IMR-90 (cell line): ENCODE results near the gene SP140. TPM values are rescaled to one million over a fixed set of nuclear protein-coding genes. Genes with fewer than 3 reads are reported as not detected.

ENCODE experiments used
- ATAC-seq: fragments of 200-7000 bp; cut with Tn5 transposase; 2 replicates; pipeline ENCODE4 v1.9.1; 2020; ENCODE audit warnings: low read depth, mild to moderate bottlenecking, moderate library complexity
- BruUV-seq: library from RNA; stranded (reverse); fragments of 400-500 nt; replicated peaks from 2 replicates; lab custom pipeline; 2021; lab: Mats Ljungman, UMichigan
- CTCF ChIA-PET: fragments of 300-600 bp; formaldehyde crosslinking; extraction: SDS; loops from one replicate; lab custom pipeline; 2021; ENCODE audit warnings: antibody characterized with exemption; lab: Yijun Ruan, JAX
- POLR2A ChIA-PET: fragments of 300-600 bp; sonication (Branson Sonifier 250); formaldehyde crosslinking; loops from one replicate; lab custom pipeline; 2022; ENCODE audit warnings: antibody characterized with exemption; ENCODE audit not compliant: unreplicated experiment; lab: Charles Lee
- DNase-seq: peaks from one replicate; pipeline ENCODE4 v3.0.0; 2013
- H2AFZ ChIP-seq: replicated peaks from 2 replicates; pipeline ENCODE3; 2013; ENCODE audit warnings: low read length, mild to moderate bottlenecking; ENCODE audit not compliant: poor library complexity
- H2AK5ac ChIP-seq: 2 replicates; pipeline ENCODE4 v1.6.1; 2013; ENCODE audit warnings: low read depth, low read length, inconsistent platforms
- H2AK9ac ChIP-seq: replicated peaks from 2 replicates; pipeline ENCODE3; 2013; ENCODE audit warnings: mild to moderate bottlenecking, low read depth, low read length, moderate library complexity; ENCODE audit not compliant: poor library complexity
- H2BK120ac ChIP-seq: 2 replicates; pipeline ENCODE4 v1.6.1; 2013; ENCODE audit warnings: low read depth, low read length, inconsistent platforms
- H2BK15ac ChIP-seq: 3 replicates; pipeline ENCODE4 v1.6.1; 2013; ENCODE audit warnings: low read depth, low read length, inconsistent platforms
- H2BK20ac ChIP-seq: 2 replicates; pipeline ENCODE4 v1.6.1; 2013; ENCODE audit warnings: low read depth, mild to moderate bottlenecking, inconsistent platforms, low read length, moderate library complexity
- H2BK5ac ChIP-seq: 2 replicates; pipeline ENCODE4 v1.6.1; 2013; ENCODE audit warnings: mild to moderate bottlenecking, low read depth, low read length, inconsistent platforms; ENCODE audit not compliant: poor library complexity, severe bottlenecking
- H3K14ac ChIP-seq: replicated peaks from 2 replicates; pipeline ENCODE4 v1.6.1; 2013; ENCODE audit warnings: low read depth, low read length, inconsistent platforms
- H3K18ac ChIP-seq: 2 replicates; pipeline ENCODE4 v1.6.1; 2013; ENCODE audit warnings: low read depth, low read length, control low read depth
- H3K23ac ChIP-seq: 2 replicates; pipeline ENCODE4 v1.6.1; 2013; ENCODE audit warnings: low read depth, low read length, inconsistent platforms
- H3K27ac ChIP-seq: 2 replicates; pipeline ENCODE4 v1.5.1; 2013; ENCODE audit warnings: mild to moderate bottlenecking, control low read depth, low read length; ENCODE audit not compliant: insufficient read depth
- H3K27me3 ChIP-seq: 2 replicates; pipeline ENCODE4 v1.6.1; 2013; ENCODE audit warnings: low read length; ENCODE audit not compliant: control insufficient read depth, insufficient read depth
- H3K36me3 ChIP-seq: 2 replicates; pipeline ENCODE4 v1.6.1; 2013; ENCODE audit warnings: low read length, mixed read lengths; ENCODE audit not compliant: control insufficient read depth, insufficient read depth
- H3K4ac ChIP-seq: 2 replicates; pipeline ENCODE4 v1.6.1; 2013; ENCODE audit warnings: low read depth, low read length, inconsistent platforms
- H3K4me1 ChIP-seq: 2 replicates; pipeline ENCODE4 v1.6.1; 2013; ENCODE audit warnings: low read length, mixed read lengths; ENCODE audit not compliant: control insufficient read depth, insufficient read depth
- H3K4me2 ChIP-seq: 2 replicates; pipeline ENCODE4 v1.6.1; 2013; ENCODE audit warnings: low read depth, mild to moderate bottlenecking, control low read depth, low read length, moderate library complexity
- H3K4me3 ChIP-seq: 2 replicates; pipeline ENCODE4 v1.5.1; 2013; ENCODE audit warnings: low read depth, mild to moderate bottlenecking, control low read depth, low read length, moderate library complexity; ENCODE audit not compliant: insufficient read depth
- H3K56ac ChIP-seq: 2 replicates; pipeline ENCODE4 v1.6.1; 2013; ENCODE audit warnings: low read length, inconsistent platforms; ENCODE audit not compliant: insufficient read depth; ENCODE audit errors: extremely low read depth
- H3K79me1 ChIP-seq, 2 experiments: 2 replicates each; pipeline ENCODE4 v1.6.1; 2013; ENCODE audit warnings: low read length in 2 of 2, inconsistent platforms in 1 of 2, low read depth in 1 of 2
- H3K9ac ChIP-seq: 2 replicates; pipeline ENCODE4 v1.6.1; 2013; ENCODE audit warnings: low read depth, low read length, control low read depth
- H3K9me1 ChIP-seq: 2 replicates; pipeline ENCODE4 v1.6.1; 2013; ENCODE audit warnings: low read length, inconsistent platforms; ENCODE audit not compliant: insufficient read depth
- H3K9me3 ChIP-seq: 2 replicates; pipeline ENCODE4 v1.6.1; 2013; ENCODE audit warnings: low read length; ENCODE audit not compliant: control insufficient read depth, insufficient read depth
- H4K20me1 ChIP-seq: 2 replicates; pipeline ENCODE4 v1.6.1; 2013; ENCODE audit warnings: low read length, inconsistent platforms; ENCODE audit not compliant: insufficient read depth
- H4K5ac ChIP-seq: 2 replicates; pipeline ENCODE4 v1.6.1; 2013; ENCODE audit warnings: mild to moderate bottlenecking, low read depth, low read length, control low read depth
- H4K8ac ChIP-seq, 2 experiments: 2 replicates each; pipeline ENCODE4 v1.6.1; 2013; ENCODE audit warnings: low read depth in 2 of 2, low read length in 2 of 2, control low read depth in 1 of 2, inconsistent platforms in 1 of 2
- H4K91ac ChIP-seq: 2 replicates; pipeline ENCODE4 v1.6.1; 2013; ENCODE audit warnings: low read depth, low read length, inconsistent platforms; ENCODE audit not compliant: insufficient read depth
- BHLHE40 ChIP-seq: fragments of 150-350 bp; IDR thresholded peaks from 2 replicates; pipeline ENCODE4 v1.6.1; 2016; ENCODE audit warnings: mild to moderate bottlenecking, low read depth, low read length
- CEBPB ChIP-seq: IDR thresholded peaks from 2 replicates; pipeline ENCODE4 v1.6.1; 2012; ENCODE audit warnings: low read depth, low read length, improper control_type of control experiment
- CHD1 ChIP-seq: IDR thresholded peaks from 2 replicates; pipeline ENCODE4 v1.6.1; 2012; ENCODE audit warnings: low read depth, low read length, improper control_type of control experiment
- FOS ChIP-seq: fragments of 150-350 bp; IDR thresholded peaks from 2 replicates; pipeline ENCODE4 v1.6.1; 2016; ENCODE audit warnings: low read depth, low read length
- MAFK ChIP-seq: IDR thresholded peaks from 2 replicates; pipeline ENCODE4 v1.6.1; 2012; ENCODE audit warnings: low read depth, low read length, improper control_type of control experiment
- MAZ ChIP-seq: IDR thresholded peaks from 2 replicates; pipeline ENCODE4 v1.6.1; 2012; ENCODE audit warnings: low read depth, mild to moderate bottlenecking, low read length, improper control_type of control experiment, moderate library complexity, borderline replicate concordance
- MXI1 ChIP-seq: IDR thresholded peaks from 2 replicates; pipeline ENCODE4 v1.6.1; 2012; ENCODE audit warnings: low read depth, mild to moderate bottlenecking, low read length, moderate library complexity, borderline replicate concordance
- NFE2L2 ChIP-seq: fragments of 150-350 bp; IDR thresholded peaks from 2 replicates; pipeline ENCODE4 v1.6.1; 2016; ENCODE audit warnings: low read depth, mild to moderate bottlenecking, low read length
- POLR2A ChIP-seq: IDR thresholded peaks from 2 replicates; pipeline ENCODE4 v1.6.1; 2012; ENCODE audit warnings: mild to moderate bottlenecking, low read depth, low read length
- RAD21 ChIP-seq: IDR thresholded peaks from 2 replicates; pipeline ENCODE4 v1.6.1; 2012; ENCODE audit warnings: low read length, improper control_type of control experiment
- RCOR1 ChIP-seq: IDR thresholded peaks from 2 replicates; pipeline ENCODE4 v1.6.1; 2012; ENCODE audit warnings: mild to moderate bottlenecking, low read length, improper control_type of control experiment; ENCODE audit not compliant: insufficient replicate concordance
- RFX5 ChIP-seq: IDR thresholded peaks from 2 replicates; pipeline ENCODE4 v1.8.0; 2012; ENCODE audit warnings: low read depth, mild to moderate bottlenecking, low read length, moderate library complexity
- SMC3 ChIP-seq: fragments of 150-350 bp; IDR thresholded peaks from 2 replicates; pipeline ENCODE4 v1.6.1; 2016; ENCODE audit warnings: low read depth, mild to moderate bottlenecking, antibody characterized with exemption, low read length, moderate library complexity
- WGBS, 2 experiments: methylation state at CpG; one replicate each; pipeline versions ENCODE4 v1.1.5 to v1.1.7; 2013; ENCODE audit warnings: missing lambda C conversion rate in 2 of 2; ENCODE audit not compliant: insufficient read length in 1 of 2; ENCODE audit errors: extremely low coverage in 2 of 2; 5-methylcytosine and 5-hydroxymethylcytosine counted together
- dilution Hi-C: fragments of 300-500 bp; cut with HindIII; formaldehyde crosslinking; loops from one replicate; pipeline ENCODE4 v1.14.3; 2018; ENCODE audit warnings: low sequenced_read_pairs; ENCODE audit not compliant: unreplicated experiment
- in situ Hi-C: fragments of 300-500 bp; cut with MboI; formaldehyde crosslinking; loops from 3 replicates; pipeline ENCODE4 v1.14.3; 2019; ENCODE audit warnings: low sequenced_read_pairs, inconsistent platforms, mixed read lengths
- intact Hi-C: fragments of 100-400 bp; cut with micrococcal nuclease; formaldehyde crosslinking; loops from 2 replicates; pipeline ENCODE4 v1.10.0; 2022
- polyA plus RNA-seq, 3 experiments: library from polyadenylated mRNA; depleted of rRNA; stranded (reverse); fragments of >200 nt; gene quantifications; 2 replicates each; pipeline ENCODE4 v1.2.3, GENCODE V29; 2012; ENCODE audit warnings: low replicate concordance in 1 of 3
- total RNA-seq: library from RNA; depleted of rRNA; stranded (reverse); fragments of >200 nt; gene quantifications from 2 replicates; pipeline ENCODE4 v1.2.3, GENCODE V29; 2012
- TF ChIP-seq, protein P1 (sequence below): fragments of 150-350 bp; IDR thresholded peaks from 2 replicates; pipeline ENCODE4 v1.6.1; 2017; ENCODE audit warnings: mild to moderate bottlenecking, antibody characterized with exemption, low read length, low read depth
- TF ChIP-seq, protein P2 (sequence below): fragments of 150-350 bp; IDR thresholded peaks from 2 replicates; pipeline ENCODE4 v1.6.1; 2016; ENCODE audit warnings: low read depth, mild to moderate bottlenecking, low read length, moderate library complexity, borderline replicate concordance

SP140 gene
- total and polyA plus RNA-seq, 2 of the 4 experiments (the other 2 are of a cell fraction), result 1.4 TPM

DNA sequence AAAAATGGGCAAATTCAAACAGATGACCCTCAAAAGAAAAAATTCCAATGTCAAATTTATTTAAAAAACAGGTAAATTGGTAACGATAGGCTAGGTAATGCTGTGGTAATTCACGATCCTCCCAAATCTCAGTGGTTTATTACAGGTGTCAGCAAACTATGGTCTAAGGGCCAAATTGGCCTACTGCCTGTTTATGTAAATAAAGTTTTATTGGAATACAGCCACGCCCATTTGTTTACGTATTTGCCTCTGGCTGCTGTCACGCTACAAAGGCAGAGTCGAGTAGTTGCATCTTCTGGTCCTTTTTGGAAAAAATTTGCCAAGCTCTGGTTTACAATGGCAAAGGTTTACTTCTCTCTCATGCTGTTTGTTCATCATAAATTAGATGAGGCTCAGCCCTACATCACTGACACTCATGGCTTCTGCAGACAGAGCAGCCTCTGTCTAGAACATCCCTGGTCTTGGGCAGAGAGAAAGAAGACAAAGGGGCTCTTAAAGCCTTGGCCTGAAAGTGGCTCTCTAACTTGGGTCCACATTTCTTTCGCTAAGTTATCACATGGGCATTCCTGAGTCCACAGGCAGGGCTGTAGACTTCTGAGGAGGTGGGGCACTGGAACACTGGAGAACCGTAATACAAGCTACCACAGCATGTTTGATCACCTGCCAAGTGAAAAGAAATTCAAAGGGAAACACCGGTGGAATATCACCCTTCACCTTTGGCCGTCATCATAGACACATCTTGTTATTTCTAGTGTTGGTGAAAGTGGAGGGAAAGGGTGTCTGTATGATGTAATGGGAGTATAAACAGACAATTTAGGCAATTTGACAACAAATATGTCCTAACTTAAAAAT, 40.6 kb upstream of the SP140 start:
- H2BK5ac ChIP-seq, result no peak overlapping the region
- no peak overlapping the region for H3K4me2 ChIP-seq
- H3K56ac ChIP-seq, result no peak overlapping the region
- no peaks in the 10 kb centered on the region for H3K79me1 ChIP-seq
- peak; percentile 51; the same call in 1 of the 2 replicates for ATAC-seq
- H2BK20ac ChIP-seq, result no peak overlapping the region
- no peak overlapping the region for H3K4me3 ChIP-seq
- H3K4me1 ChIP-seq, result no peaks in the 10 kb centered on the region
- H3K18ac ChIP-seq, result no peak overlapping the region
- no peak overlapping the region for H2AK9ac ChIP-seq
- POLR2A ChIA-PET, result no interaction called here
- peaks cover 5% of the 10 kb centered on the region for H3K36me3 ChIP-seq
- intact Hi-C loops, result no loop called here
- in situ Hi-C loops, result no loop called here
- no peaks in the 10 kb centered on the region; the same call in 1 of the 2 replicates for H3K9me1 ChIP-seq
- dilution Hi-C loops, result no loop called here
- no peak overlapping the region for H2BK120ac ChIP-seq
- WGBS, 2 experiments, result 59% methylated on average over 4 of the region's 10 CpGs; no CpG with 5 or more reads in 1 of the 2 experiments
- no peak overlapping the region for H4K5ac ChIP-seq
- H2AK5ac ChIP-seq, result no peak overlapping the region
- CTCF ChIA-PET, result interaction anchor here (0.7 kb wide), 1 partner anchor 414 kb away, joined by 3 read pairs; no protein-coding TSS in a partner anchor
- H4K91ac ChIP-seq, result no peak overlapping the region
- H3K14ac ChIP-seq, result no peak overlapping the region
- no peak overlapping the region for H3K9ac ChIP-seq
- no peak overlapping the region for H3K27ac ChIP-seq
- H3K23ac ChIP-seq, result no peak overlapping the region
- H3K4ac ChIP-seq, result no peak overlapping the region
- no peaks in the 10 kb centered on the region for H3K27me3 ChIP-seq
- no TSS peak for BruUV-seq
- no peak overlapping the region for H4K8ac ChIP-seq
- H2AFZ ChIP-seq, result no peak overlapping the region
- H4K20me1 ChIP-seq, result no peaks in the 10 kb centered on the region
- no peak overlapping the region for H2BK15ac ChIP-seq
- DNase-seq, result peak; percentile 43
- H3K9me3 ChIP-seq, result no peaks in the 10 kb centered on the region
- TF ChIP-seq RFX5 (no peak), FOS (no peak), POLR2A (no peak), NFE2L2 (no peak), BHLHE40 (no peak), MAZ (no peak), SMC3 (no peak), MXI1 (no peak), RAD21 (no peak), CEBPB (no peak), MAFK (no peak), CHD1 (no peak), RCOR1 (no peak)
- TF ChIP-seq, protein P1, sequence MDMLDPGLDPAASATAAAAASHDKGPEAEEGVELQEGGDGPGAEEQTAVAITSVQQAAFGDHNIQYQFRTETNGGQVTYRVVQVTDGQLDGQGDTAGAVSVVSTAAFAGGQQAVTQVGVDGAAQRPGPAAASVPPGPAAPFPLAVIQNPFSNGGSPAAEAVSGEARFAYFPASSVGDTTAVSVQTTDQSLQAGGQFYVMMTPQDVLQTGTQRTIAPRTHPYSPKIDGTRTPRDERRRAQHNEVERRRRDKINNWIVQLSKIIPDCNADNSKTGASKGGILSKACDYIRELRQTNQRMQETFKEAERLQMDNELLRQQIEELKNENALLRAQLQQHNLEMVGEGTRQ, result no peak
- TF ChIP-seq, protein P2, sequence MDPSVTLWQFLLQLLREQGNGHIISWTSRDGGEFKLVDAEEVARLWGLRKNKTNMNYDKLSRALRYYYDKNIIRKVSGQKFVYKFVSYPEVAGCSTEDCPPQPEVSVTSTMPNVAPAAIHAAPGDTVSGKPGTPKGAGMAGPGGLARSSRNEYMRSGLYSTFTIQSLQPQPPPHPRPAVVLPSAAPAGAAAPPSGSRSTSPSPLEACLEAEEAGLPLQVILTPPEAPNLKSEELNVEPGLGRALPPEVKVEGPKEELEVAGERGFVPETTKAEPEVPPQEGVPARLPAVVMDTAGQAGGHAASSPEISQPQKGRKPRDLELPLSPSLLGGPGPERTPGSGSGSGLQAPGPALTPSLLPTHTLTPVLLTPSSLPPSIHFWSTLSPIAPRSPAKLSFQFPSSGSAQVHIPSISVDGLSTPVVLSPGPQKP, result no peak
